Suprapubic skin (tissue), 3 donors: ENCODE measurements around the gene ADAMTS2.

Experiments
- POLR2AphosphoS5 ChIP-seq, 3 donors: sonication (generic); formaldehyde crosslinking; IDR thresholded peaks; one replicate each; pipeline ENCODE4 v1.6.1; 2017; ENCODE audit warnings: antibody characterized with exemption in 3 of 3
- TF ChIP-seq, protein P1 (sequence below), 2 donors: fragments of 200-600 bp in 1 of 2; fragments of 450-650 bp in 1 of 2; sonication (generic) in 1 of 2; IDR thresholded peaks; one replicate each; pipeline ENCODE4 v1.5.1; 2016 to 2019; ENCODE audit warnings: antibody characterized with exemption in 2 of 2, mild to moderate bottlenecking in 1 of 2, moderate library complexity in 1 of 2

DNA sequence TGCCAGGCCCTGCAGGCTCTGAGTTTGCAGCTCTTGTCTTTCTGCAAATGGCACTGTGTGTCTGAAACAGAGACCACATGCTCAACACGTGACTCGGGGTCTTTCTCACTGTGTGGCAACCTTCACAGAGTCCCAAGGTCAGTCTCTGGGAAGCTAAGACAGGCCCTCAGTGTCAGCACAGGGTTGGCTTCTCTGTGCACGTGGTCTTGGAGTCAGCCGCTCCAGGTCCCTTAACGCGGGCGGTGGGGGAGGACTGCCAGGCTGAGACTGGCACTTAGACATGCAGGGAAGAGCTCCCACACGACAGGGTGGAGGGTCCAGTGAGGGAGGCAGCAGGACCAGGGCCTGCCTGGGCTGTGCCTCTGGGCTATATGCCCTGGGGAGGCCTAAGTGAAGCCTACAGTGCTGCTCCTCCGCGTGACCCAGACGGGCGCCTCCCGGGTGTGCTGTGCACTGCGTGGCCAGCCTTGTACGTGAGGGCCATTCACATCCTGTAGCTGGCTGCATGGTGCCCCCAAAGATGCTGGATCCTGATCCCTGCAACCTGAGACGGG lies 76.8 kb downstream of the ADAMTS2 start:
- TF ChIP-seq, protein P1, sequence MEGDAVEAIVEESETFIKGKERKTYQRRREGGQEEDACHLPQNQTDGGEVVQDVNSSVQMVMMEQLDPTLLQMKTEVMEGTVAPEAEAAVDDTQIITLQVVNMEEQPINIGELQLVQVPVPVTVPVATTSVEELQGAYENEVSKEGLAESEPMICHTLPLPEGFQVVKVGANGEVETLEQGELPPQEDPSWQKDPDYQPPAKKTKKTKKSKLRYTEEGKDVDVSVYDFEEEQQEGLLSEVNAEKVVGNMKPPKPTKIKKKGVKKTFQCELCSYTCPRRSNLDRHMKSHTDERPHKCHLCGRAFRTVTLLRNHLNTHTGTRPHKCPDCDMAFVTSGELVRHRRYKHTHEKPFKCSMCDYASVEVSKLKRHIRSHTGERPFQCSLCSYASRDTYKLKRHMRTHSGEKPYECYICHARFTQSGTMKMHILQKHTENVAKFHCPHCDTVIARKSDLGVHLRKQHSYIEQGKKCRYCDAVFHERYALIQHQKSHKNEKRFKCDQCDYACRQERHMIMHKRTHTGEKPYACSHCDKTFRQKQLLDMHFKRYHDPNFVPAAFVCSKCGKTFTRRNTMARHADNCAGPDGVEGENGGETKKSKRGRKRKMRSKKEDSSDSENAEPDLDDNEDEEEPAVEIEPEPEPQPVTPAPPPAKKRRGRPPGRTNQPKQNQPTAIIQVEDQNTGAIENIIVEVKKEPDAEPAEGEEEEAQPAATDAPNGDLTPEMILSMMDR (IDR thresholded peaks at IDR 0.05), result no peak
- no peak for TF ChIP-seq POLR2AphosphoS5 (IDR thresholded peaks at IDR 0.05)
